Measurements from ENCODE around the gene SNRNP25.

Gene SNRNP25

GRCh38 chr16:104928-105327 is 51.3 kb downstream of the SNRNP25 start:
- no peak for DNase-seq (ENCODE audit: low read depth)

DNA sequence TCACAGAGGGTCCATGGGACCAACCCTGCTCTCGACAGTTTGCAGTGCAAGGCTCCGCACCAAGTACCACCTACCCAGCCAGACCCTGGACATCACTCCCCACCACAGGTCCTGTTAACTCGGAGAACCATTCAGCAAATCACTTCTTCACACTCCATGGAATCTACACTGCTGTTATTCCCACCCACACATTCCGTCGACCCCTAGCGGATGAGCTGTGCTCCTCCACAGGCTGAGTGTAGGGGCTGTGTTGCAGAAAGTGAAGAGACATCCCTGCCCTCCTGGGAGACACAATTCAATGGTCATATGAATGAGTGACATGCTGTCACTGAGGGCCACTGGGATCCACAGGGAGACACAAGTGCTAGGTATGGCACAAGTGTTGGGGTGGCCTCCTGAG is 51.9 kb downstream of the SNRNP25 start:
- no peak for DNase-seq (ENCODE audit: low read depth)

GRCh38 chr16:106623-107324 is 53.1 kb downstream of the SNRNP25 start:
- no peak for DNase-seq (ENCODE audit: low read depth)
